ENCODE measurements around the gene FARS2.
"Not testable (repeated sequence)": the region's sequence is repeated elsewhere in the genome, so short reads cannot be mapped to it uniquely, and the experiment has no call there.

Gene FARS2

DNA sequence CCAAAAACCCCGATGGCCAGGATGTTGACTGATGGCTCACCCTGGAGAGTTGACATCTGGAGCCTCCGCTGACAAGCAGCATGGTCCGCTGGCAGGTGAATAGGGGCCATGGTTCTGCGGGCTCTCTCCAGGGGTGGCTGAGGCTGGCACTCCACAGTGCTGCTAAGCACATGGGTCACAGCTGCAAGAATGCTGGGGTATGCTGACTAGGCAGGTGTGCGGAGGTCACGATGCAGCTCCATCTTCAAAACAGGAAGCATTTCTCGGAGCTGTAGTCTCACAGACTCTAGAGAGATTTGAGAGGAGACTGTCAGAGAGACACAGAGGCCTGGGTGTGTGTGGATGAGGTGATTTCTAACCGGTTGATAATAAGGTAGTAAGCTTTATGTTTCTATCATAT lies 403.9 kb downstream of the FARS2 start:
- no peak for DNase-seq (ENCODE audit: low read depth in 2 of 2)

DNA sequence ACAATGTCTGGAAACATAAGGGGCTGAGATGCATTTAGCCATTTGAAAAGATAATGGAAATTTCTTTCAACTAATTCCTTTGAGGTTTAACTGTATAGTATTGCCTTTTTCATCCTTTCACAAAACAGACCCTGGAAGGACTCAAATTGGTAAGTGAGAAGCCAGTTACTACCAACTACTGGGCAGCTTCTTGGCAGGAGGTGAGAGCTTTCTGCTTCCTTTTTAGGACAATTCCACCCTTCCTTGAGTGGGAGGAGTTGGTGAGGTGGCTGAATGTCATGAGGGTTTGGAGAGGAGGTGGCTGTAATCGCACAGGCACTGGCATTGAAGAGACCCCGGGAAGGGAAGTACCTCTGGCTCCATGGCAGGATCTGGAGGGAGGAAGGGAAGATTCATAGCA lies 404.4 kb downstream of the FARS2 start:
- DNase-seq (ENCODE audit: low read depth in 2 of 2) = no peak

DNA sequence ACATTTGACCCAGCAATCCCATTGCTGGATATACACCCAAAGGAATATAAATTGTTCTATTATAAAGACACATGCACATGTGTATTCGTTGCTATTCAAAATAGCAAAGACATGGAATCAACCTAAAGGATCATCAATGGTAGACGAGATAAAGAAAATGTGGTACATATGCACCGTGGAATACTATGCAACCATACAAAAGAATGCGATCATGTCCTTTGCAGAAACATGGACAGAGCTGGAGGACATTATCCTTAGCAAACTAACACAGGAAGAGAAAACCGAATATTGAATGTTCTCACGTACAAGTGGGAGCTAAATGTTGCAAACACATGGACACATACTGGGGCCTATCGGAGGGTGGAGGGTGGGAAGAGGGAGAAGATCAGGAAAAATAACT lies 405.4 kb downstream of the FARS2 start:
- DNase-seq (ENCODE audit: low read depth in 2 of 2) = no peak

DNA sequence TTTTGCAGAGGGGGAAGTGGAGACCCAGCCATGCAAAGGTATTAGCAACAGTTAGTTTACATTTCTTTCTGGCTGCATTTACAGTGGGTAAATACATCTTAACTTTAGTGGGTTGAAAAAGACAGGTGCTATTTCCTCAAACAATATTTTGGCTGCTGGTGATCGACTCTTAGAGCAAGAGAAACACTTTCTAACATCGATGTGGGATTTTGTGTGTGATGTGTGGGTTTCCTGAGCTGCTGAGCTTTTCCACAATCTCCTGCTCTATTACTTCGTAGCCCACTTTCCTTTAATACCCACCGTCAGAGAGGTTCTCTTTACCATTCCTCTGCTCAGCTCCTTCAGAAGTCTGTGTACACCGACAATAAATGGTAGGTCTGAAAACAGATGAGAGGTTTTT lies 406.4 kb downstream of the FARS2 start:
- DNase-seq (ENCODE audit: low read depth in 2 of 2) = no peak

DNA sequence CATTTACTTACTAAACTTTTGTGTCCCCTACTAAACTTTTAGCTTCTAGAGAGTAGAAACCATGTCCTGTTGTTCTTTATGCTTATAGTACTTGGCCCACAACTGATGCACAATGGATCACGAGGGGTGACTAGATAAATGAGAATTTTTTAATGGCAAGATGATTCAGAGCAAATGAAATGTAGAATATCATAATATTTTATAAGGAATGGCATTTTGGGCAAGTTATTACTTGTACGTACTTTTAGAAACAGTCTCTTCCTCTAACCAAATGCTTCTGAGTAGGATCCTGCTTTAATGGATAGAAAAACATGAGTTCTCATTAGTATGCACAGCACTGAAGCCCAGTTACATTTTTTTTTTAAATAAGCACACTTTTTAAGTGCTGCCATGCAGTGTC lies 409.1 kb downstream of the FARS2 start:
- DNase-seq (ENCODE audit: low read depth in 2 of 2) = no peak

DNA sequence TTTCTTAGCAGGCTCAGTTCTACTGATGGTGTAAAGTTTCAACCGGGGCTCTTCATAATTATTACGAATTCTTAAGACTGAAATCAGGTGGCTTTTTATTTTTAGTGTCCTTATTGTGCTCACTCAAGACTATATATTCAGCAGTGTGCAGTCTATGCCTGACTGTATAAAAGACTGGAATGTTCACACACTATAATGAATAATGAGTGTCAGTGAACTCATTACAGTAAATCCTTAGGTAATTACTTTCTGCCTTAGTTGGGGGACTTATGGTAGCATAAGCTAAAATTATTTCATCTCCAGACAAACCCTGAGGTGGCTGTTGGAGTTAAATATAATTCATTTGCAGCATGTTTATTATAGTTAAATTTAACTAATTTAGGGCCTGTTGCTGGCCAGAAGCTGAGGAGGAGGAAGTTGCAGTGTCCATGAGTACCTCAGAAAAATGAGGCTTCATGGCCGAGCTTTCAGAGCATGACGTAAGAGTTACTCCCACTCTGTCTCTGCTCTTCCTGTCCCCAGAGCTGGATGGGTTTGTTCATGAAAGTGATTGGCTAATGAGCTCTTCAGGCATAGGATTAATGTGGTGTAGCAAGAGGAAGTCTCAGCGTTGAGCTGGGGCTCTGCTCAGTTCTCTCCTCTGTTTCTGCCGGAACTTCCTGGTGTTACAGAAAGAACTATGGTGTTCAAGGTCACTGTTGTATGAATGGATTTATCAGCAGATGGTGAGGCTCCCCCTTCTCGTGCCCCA lies 409.7 kb downstream of the FARS2 start:
- DNase-seq (ENCODE audit: low read depth in 2 of 2) = no peak

DNA sequence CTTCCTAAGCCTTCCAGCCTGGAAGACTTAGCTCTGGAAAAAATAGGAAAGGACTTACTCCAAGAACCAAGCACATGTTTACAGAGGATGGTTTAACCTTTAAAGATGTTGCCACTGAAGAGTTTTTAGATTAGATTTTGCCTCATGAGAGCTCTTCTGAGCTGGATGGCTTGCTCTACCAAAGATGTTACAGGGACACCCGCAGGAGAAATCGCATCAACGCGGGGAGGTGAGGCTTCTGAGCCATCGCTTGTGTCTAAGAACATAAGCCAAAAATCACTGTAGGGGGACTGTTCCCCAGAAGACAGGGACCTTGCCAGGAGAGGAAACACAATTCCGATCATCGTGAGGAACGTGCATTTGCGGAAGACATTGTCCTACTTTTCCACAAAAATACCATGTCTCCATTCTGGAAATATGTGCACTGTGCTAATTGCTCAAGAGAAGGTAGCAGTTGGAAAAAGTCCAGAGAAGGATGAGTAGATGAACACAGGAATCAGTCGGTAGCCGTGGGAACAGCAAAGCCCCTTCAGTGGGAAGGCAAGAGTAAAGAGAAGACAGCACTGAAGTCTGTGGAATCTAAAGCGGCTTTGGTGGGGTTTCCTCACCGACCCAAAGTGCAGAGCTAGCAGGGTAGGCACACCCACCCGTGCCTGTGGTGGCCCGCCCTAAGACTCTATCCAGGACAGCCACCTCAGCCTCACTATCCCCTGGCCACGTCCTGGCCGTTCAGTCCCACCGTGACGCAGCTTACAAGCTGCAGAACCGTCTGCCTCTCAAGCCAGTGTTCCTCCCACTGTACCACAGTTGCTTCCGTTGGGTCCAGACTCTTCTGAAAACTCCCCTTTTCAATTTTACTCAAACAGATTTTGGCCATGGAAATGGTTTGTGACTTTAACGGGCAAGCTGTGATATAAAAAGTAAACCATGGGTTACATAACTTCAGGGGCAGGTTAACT lies 410.6 kb downstream of the FARS2 start:
- no peak for DNase-seq (ENCODE audit: low read depth in 2 of 2)

DNA sequence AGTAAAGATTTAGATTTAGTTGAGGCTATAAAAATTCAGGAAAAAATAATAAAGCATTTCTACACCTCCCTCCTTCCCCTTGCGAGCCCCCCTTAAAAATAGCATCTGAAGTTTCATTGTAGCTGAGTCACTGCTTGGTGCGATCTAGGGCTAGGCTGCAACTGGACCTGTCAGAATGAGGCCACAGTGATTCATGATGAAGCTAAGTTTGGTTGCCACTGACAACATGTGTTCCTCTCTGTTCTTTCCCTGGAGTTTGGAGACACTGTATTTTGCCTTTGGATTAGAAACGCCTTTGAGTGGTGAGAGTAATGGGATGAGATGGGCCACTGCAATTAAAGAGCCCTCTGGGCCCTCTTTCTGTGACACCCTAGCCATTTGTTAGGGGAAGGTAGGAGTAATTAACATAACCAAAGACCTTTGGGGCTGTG lies 411.3 kb downstream of the FARS2 start:
- DNase-seq (ENCODE audit: low read depth in 2 of 2) = no peak

DNA sequence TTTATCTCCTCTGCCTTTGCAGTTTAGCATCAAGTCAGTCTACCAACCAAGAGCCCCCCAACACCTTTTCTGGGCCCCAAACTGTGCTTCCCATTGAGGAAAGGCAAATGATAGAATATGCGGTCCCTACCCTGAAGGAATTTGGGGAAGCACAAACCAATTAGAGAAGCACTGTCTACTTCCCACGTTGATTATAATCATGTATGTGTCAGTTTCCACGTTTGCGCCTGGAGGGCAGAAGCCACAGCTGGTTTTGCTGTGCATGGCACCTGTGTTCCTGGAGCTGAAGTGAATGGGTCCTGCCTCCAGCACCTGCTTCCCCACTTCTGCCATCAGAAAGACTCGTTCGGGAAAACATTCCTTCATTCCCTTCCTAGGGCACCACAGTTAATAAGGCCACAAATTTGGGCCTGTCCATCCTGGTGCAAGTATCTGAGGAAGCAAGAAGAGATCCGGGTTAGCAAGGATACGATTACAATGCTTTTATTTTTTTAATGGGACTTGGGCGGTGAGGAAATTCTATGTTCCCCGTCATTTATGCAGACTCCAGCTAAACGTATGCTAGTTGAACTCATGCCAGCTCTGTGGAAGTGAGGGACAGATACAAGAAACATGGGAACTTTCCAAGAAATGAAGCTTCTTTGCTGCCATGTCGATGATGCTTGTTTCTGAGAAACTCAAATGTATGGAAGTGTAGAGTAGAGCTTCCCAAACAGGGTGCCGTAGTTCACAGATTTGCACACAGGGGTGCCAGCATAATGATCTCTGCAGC lies 411.9 kb downstream of the FARS2 start:
- DNase-seq (ENCODE audit: low read depth in 2 of 2) = no peak

DNA sequence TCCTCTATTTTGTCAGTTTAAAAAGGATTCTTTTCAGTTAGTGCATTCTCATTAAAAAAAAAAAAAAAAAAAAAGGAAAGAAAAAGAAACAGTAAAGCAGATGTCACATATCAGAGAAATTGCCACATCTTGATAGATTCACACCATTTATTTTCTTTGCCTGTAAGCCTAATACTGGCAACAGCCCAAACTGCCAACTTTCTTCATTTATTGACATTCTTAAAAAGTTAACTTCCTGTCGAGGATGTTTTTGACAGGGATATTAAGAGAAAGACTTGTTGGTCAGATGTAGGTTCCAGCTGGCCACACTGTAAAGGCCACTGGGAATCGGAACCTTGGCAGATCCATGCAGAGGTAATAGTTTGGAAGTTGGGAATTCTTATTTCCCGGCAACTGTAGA lies 412.8 kb downstream of the FARS2 start:
- no peak for DNase-seq (ENCODE audit: low read depth in 2 of 2)

DNA sequence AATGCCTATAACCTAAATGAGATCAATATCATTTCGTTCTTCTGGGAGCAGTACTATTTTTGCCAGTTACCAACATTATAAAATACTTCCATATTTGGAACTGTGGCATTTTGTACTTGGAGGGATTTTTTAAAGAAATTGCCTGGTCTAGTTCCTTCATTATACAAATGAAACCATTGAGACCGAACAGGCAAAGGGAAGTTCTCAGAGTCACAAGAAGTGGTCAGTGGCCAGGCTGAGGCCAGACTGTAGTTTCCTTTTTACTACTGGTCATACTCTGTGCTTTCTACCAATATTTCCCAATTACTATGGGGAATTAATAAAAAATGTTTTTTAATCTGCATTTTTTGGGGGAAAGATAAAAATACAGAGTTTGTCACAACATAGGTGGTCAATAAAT lies 413.4 kb downstream of the FARS2 start:
- DNase-seq (ENCODE audit: low read depth in 2 of 2) = no peak

DNA sequence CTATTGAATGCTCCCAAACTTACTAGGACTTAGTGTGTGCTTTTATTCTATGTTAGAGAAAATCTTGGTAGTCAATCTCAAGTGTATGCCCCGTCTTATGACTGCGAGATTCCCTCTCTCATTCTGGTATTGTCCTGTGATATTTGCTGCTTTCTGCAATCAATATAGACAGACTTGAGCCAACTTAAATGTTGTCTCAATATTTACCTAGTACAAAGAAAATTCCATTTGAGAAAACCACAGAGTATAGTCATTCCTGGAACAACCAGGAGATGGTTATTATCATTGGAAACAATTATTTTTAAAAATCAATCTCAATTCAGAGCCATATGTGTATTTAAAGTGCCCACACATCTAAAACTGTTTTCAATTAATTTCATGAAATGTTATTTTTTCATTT lies 415.4 kb downstream of the FARS2 start:
- no peak for DNase-seq (ENCODE audit: low read depth in 2 of 2)

DNA sequence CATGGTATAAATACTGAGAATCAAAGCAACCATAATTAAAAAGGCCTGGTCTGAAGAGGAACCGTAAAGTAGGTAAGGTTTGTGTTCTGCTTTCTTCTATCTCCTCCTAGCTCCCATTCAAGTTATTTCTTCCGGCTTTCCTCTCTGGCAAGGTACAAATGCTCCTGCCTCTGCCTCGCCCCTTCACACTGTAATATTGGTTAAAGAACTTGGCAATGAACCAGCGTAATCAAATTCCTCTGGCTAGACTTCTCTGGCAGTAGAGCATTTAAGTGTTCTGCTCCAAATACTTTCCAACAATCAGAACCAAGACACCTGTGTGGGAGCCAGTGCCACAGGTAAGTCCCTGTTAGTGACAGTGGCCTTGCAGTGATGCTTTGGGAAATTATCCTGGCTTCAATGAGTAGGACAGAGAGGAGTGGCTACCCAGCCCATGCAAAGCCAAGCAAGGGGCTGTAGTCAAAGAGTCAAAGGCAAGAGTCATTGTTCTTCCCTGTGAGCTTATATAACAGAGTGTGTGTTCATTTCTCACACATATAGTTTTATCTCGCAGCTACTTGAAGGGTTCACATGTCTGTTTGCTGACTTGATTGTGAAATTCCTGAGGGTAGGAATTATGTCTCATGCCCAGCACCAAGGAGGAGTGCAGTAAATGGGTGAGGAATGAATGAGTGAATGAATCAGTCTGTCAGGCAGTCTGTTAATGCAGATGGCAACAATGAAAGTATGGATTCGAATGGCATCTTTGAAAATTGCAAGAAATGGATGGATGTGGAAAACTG lies 416.1 kb downstream of the FARS2 start:
- DNase-seq (ENCODE audit: low read depth in 2 of 2) = no peak

DNA sequence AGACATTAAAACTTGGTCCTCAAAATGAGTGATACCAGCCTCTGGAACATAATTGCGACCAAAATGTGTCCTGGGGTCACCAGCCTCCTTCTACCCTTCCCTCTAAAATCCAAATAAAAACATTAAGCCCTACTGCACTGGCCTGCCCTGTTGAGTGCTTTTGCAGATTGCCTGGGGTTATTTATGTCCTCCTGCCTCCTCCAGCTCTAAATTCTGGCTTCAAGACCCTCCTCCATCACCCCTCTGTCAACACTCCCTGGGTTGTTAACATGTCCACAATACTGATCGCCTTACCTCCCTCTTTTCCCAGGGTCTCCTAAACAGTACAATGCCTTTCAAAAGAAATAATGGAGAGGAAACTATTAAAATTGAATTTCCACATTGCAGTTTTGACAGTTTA lies 418.0 kb downstream of the FARS2 start:
- DNase-seq (ENCODE audit: low read depth in 2 of 2) = no peak

DNA sequence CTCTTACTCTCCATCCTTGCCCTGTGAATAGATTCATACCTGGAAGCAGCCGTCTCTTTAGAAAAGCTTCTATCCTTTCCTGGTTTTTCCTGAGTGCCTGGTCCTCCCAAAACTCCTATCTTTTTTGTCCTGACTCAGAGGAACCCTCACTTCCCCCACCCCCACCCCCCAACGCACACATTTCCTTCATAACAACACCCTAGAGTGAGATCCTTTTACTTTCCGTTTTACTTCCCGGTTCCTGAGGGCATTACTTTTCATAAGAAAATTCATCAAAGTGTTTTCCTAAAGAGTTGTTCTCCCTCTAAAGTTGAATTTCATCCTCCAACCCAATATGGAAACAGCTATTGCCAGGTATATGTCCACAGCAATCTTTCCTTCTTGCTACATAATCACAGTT lies 418.4 kb downstream of the FARS2 start:
- no peak for DNase-seq (ENCODE audit: low read depth in 2 of 2)

DNA sequence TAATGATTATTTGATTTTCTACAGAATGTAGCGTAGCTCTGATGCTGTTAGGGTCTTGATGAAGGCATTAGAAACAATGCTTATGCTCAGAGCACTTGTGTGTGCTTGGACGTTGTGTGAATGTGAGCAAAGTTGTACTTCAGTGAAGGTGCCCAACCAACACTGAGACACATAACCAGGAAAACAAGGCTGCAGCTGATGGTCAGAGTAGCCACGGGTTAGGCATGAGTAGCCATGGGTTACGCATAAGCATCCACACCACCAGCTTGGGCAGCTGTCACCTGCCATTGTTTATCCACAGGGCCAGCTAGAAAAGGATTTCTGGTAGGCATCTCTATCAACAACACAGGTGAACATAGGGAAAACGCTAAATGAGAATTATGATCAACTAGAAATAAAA lies 418.8 kb downstream of the FARS2 start:
- no peak for DNase-seq (ENCODE audit: low read depth in 2 of 2)

DNA sequence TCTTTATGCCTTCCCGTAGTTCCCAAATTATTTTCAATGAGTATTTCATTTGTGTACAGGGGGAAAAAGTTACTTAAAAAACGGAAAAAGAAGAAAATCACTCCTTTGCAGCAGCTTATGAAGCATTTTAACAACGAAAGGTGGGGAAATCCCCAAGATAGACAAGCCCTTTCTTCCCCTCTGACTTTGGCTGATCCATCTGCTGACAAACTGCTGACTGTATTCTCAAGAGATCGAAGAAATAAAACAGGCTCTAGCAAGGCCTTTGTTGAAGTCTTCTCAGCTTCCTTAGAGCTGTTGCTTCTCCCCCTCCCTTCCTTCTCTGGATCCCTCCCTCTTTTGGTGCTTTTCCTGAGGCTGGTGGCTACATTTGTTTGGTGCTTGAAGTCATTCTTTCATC lies 420.2 kb downstream of the FARS2 start:
- DNase-seq (ENCODE audit: low read depth in 2 of 2) = no peak

DNA sequence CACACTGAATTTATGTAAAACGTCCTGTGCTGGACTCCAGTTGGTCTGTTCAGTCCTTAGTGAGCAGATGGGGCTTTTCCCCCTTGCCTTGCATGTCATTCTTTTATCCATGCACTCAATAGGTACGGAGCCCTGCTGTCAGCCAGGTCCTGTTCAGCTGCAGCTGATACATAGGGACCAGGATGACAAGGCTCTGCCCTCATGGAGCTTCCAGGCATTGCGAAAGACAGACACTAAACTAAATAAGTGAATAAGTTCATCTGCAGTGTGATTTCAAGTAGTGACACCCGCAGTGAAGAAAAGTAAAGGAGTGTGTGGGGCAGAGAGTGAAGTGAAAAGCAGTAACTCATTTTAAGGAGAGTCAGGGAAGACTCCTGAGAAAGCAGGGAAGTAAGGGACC lies 421.2 kb downstream of the FARS2 start:
- no peak for DNase-seq (ENCODE audit: low read depth in 2 of 2)

DNA sequence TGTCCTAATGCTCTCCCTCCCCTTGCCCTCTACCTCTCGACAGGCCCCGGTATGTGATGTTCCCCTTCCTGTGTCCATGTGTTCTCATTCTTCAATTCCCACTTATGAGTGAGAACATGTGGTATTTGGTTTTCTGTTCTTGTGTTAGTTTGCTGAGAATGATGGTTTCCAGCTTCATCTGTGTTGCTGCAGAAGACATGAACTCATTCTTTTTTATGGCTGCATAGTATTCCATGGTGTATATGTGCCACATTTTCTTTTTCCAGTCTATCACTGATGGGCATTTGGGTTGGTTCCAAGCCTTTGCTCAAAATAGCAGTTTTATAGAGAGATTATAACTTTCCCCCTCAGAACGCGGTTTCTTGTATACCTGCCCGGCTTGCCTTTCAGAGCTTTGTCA lies 422.4 kb downstream of the FARS2 start:
- not testable (repeated sequence) for DNase-seq (ENCODE audit: low read depth in 2 of 2)

DNA sequence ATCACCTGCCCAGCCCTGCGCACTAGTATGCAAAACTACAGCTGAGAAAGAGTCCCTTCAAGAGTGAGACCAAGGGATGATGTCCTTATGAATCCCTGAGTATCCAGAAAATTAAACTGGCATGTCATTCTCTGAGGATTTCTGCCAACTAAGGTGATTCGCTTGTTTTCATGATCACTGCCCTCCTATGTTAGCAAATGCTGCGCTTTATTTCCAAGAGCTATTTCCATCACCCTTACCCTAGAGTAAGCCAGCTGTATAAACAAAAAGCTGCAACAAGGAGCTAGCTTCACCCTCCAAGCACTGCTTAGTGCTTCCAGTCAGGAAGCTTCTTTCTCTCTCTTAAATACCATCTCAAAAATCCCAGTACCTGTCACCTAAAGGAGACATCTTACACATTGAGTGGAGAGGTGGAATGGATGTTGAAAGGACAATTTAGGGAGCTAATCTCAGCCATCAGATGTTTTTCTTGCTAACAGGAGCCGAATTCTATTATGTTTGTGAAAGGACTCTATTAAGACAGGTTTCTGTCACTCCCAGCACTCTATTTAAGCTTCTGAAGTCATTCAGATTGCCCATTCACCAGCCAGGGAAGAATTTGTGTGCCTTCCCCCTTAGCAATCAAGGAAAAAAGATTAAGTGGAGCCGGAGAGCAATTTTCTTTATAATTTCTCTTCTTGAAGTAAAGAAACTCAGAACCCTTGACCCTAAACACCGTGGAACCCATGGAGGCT lies 423.2 kb downstream of the FARS2 start:
- DNase-seq (ENCODE audit: low read depth in 2 of 2) = no peak
